ENCODE measurements around the gene PGAP6. TPM values are rescaled to one million over a fixed set of nuclear protein-coding genes. Genes with fewer than 3 reads are reported as not detected.

Gene PGAP6
- total and polyA plus RNA-seq, 2 of the 13 experiments (the other 11 are each of a cell fraction or from before 2014, with no cell fraction given): 52.7 to 136 TPM

DNA sequence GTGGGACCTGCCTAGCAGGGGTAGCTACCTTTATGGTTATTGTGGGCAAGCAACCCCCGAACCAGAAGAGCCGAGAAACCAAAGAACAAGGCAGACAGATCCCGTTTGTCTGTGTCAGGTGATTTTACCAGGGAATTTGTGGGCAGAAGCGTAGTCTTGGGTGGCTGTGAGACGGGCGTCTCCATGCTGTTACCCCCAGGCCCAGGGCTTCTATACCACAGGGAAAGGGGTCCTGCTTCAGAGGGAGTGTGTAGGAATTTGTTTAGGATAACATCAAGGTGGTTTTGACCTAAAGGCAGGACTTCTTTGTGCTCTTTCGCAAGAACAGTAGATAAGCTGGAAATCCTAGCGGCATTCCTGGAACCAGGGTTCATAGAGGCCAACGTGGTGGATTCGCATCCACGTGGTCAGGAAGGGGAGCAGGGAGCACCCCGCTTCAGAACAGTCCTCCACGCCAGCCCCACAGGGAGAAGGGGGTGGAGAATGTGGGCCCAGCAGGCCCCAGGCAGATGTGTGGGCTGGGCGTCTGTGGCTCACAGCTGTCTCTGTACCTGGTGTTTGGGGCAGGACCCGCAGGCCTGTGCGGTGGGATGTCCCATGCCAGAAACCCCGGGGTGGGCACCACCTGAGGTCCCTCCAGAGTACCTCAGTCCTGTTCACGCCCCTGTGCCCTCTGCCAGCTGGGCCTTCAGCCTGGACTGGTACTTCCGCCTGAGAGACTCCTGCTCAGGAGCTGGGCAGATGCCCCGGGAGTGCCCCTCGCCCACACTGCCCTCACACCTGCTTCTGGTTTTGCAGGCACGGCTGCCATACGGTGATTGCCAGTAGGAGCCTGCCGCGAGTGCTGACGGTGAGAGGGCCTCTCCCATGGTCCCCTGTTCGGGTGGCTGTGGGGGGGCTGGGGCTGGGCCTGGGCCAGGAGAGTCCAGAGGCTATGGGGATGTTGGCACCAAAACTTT lies 24.0 kb upstream of the PGAP6 start (continued):
- TF ChIP-seq SIN3B (IDR thresholded peaks at IDR 0.05; ENCODE audit: low read length): no peak
- no peak for TF ChIP-seq ZMAT3 (CRISPR knock-in tag; conservative IDR thresholded peaks at IDR 0.05)
- TF ChIP-seq ZNF136 (CRISPR knock-in tag; IDR thresholded peaks at IDR 0.05; ENCODE audit: low read depth): 0 out of 2 replicates have a peak, but pooled peaks have one; percentile 26
- peak; percentile 83 for TF ChIP-seq FOSL2 (CRISPR knock-in tag; IDR thresholded peaks at IDR 0.05)
- peak; percentile 80 for TF ChIP-seq ETV5 (CRISPR knock-in tag; IDR thresholded peaks at IDR 0.05; ENCODE audit: borderline replicate concordance)
- TF ChIP-seq, protein P1, sequence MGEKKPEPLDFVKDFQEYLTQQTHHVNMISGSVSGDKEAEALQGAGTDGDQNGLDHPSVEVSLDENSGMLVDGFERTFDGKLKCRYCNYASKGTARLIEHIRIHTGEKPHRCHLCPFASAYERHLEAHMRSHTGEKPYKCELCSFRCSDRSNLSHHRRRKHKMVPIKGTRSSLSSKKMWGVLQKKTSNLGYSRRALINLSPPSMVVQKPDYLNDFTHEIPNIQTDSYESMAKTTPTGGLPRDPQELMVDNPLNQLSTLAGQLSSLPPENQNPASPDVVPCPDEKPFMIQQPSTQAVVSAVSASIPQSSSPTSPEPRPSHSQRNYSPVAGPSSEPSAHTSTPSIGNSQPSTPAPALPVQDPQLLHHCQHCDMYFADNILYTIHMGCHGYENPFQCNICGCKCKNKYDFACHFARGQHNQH (CRISPR knock-in tag; IDR thresholded peaks at IDR 0.05): peak; percentile 94
- TF ChIP-seq ZNF33B (CRISPR knock-in tag; IDR thresholded peaks at IDR 0.05): no peak
- TF ChIP-seq ZNF609 (CRISPR knock-in tag; IDR thresholded peaks at IDR 0.05; ENCODE audit: borderline replicate concordance): peak; percentile 82
- peak; percentile 79 for TF ChIP-seq RCOR2 (CRISPR knock-in tag; IDR thresholded peaks at IDR 0.05)
- no peak for TF ChIP-seq ZNF280D (CRISPR knock-in tag; IDR thresholded peaks at IDR 0.05)
- no peak for TF ChIP-seq ATAD3A (CRISPR knock-in tag; IDR thresholded peaks at IDR 0.05)
- TF ChIP-seq SNAI1 (CRISPR knock-in tag; IDR thresholded peaks at IDR 0.05; ENCODE audit: borderline replicate concordance): no peak
- TF ChIP-seq, protein P2, sequence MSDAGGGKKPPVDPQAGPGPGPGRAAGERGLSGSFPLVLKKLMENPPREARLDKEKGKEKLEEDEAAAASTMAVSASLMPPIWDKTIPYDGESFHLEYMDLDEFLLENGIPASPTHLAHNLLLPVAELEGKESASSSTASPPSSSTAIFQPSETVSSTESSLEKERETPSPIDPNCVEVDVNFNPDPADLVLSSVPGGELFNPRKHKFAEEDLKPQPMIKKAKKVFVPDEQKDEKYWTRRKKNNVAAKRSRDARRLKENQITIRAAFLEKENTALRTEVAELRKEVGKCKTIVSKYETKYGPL (CRISPR knock-in tag; IDR thresholded peaks at IDR 0.05): no peak; the same call in 1 of the 2 replicates
- no peak; the same call in 1 of the 2 replicates for TF ChIP-seq ARID2 (CRISPR knock-in tag; IDR thresholded peaks at IDR 0.05; ENCODE audit: borderline replicate concordance)
- TF ChIP-seq SOX6 (IDR thresholded peaks at IDR 0.05): no peak
- TF ChIP-seq SOX6 (CRISPR knock-in tag; IDR thresholded peaks at IDR 0.05): peak; percentile 89
- TF ChIP-seq SKI (IDR thresholded peaks at IDR 0.05; ENCODE audit: partially characterized antibody): peak; percentile 53
- TF ChIP-seq PTBP1 (IDR thresholded peaks at IDR 0.05; ENCODE audit: low read depth, low read length, poor library complexity, severe bottlenecking): no peak
- no peak for TF ChIP-seq ZBTB8A (CRISPR knock-in tag; IDR thresholded peaks at IDR 0.05; ENCODE audit: borderline replicate concordance, low read depth)
- peak; percentile 63 to 64 for TF ChIP-seq POLR2A (IDR thresholded peaks at IDR 0.05; ENCODE audit: insufficient read depth in 1 of 2, low read depth in 2 of 2, low read length in 2 of 2)
